A673 (cell line): ENCODE results near the gene SYPL2. TPM values are rescaled to one million over a fixed set of nuclear protein-coding genes. Genes with fewer than 3 reads are reported as not detected.
A peak's percentile ranks its signal among the peaks of the same experiment; 100 is the strongest.

Experiments used
- BruUV-seq: library from RNA; stranded (reverse); fragments of 400-500 nt; replicated peaks from 2 replicates; lab custom pipeline; 2021; lab: Mats Ljungman, UMichigan
- CTCF ChIA-PET: fragments of 300-600 bp; sonication (Branson Sonifier 250); formaldehyde crosslinking; loops from one replicate; lab custom pipeline; 2022; ENCODE audit warnings: antibody characterized with exemption; lab: Charles Lee
- POLR2A ChIA-PET: fragments of 300-600 bp; sonication (Branson Sonifier 250); formaldehyde crosslinking; loops from one replicate; lab custom pipeline; 2022; ENCODE audit warnings: antibody characterized with exemption; ENCODE audit not compliant: low non-redundant PET; lab: Charles Lee
- DNase-seq: peaks from one replicate; pipeline ENCODE4 v3.0.0-alpha.2; 2015; ENCODE audit warnings: low spot score
- H3K27ac ChIP-seq: fragments of 200-600 bp; sonication (generic); 2 replicates; pipeline ENCODE4 v1.5.1; 2016; ENCODE audit warnings: mixed run types, low read depth, mild to moderate bottlenecking, mixed read lengths, antibody characterized with exemption, low read length; ENCODE audit not compliant: poor library complexity, severe bottlenecking
- H3K27me3 ChIP-seq: fragments of 200-600 bp; sonication (generic); replicated peaks from 2 replicates; pipeline ENCODE4 v1.6.1; 2017; ENCODE audit warnings: mixed run types, low read depth, mild to moderate bottlenecking, mixed read lengths, antibody characterized with exemption, low read length; ENCODE audit not compliant: insufficient read depth, poor library complexity
- H3K36me3 ChIP-seq: fragments of 200-600 bp; sonication (generic); 2 replicates; pipeline ENCODE4 v1.6.1; 2016; ENCODE audit warnings: mixed run types, mild to moderate bottlenecking, mixed read lengths, antibody characterized with exemption, low read length; ENCODE audit not compliant: insufficient read depth, poor library complexity, severe bottlenecking
- H3K4me1 ChIP-seq: fragments of 200-600 bp; sonication (generic); 2 replicates; pipeline ENCODE4 v1.6.1; 2017; ENCODE audit warnings: mixed run types, mild to moderate bottlenecking, mixed read lengths, antibody characterized with exemption, low read length; ENCODE audit not compliant: insufficient read depth, poor library complexity, severe bottlenecking
- H3K4me3 ChIP-seq: fragments of 200-600 bp; sonication (generic); 2 replicates; pipeline ENCODE4 v1.5.1; 2016; ENCODE audit warnings: low read depth, mixed run types, mild to moderate bottlenecking, mixed read lengths, low read length; ENCODE audit not compliant: poor library complexity, severe bottlenecking
- H3K9me3 ChIP-seq: fragments of 200-600 bp; sonication (generic); 2 replicates; pipeline ENCODE4 v1.6.1; 2016; ENCODE audit warnings: mixed run types, low read depth, mild to moderate bottlenecking, mixed read lengths, antibody characterized with exemption, low read length; ENCODE audit not compliant: poor library complexity, severe bottlenecking
- EZH2 ChIP-seq: fragments of 200-600 bp; sonication (generic); IDR thresholded peaks from 2 replicates; pipeline ENCODE4 v1.6.1; 2017; ENCODE audit warnings: borderline replicate concordance, low read depth, mild to moderate bottlenecking, mixed read lengths, antibody characterized with exemption, low read length; ENCODE audit not compliant: poor library complexity, severe bottlenecking
- intact Hi-C: fragments of 100-400 bp; cut with micrococcal nuclease; formaldehyde crosslinking; loops from one replicate; pipeline ENCODE4 v1.10.0; 2022; ENCODE audit not compliant: unreplicated experiment
- total RNA-seq: library from RNA; stranded (reverse); gene quantifications from 2 replicates; pipeline ENCODE4 v1.2.3, GENCODE V29; 2021
- TF ChIP-seq, protein P1 (sequence below): fragments of 300-800, 200-600 bp; sonication (generic); conservative IDR thresholded peaks from 2 replicates; pipeline ENCODE4 v1.5.1; 2017; ENCODE audit warnings: low read depth, mild to moderate bottlenecking, antibody characterized with exemption, low read length, moderate library complexity, mixed read lengths

Gene SYPL2
- total RNA-seq, 1 experiment from 2014 or later, result 0.13 TPM

DNA sequence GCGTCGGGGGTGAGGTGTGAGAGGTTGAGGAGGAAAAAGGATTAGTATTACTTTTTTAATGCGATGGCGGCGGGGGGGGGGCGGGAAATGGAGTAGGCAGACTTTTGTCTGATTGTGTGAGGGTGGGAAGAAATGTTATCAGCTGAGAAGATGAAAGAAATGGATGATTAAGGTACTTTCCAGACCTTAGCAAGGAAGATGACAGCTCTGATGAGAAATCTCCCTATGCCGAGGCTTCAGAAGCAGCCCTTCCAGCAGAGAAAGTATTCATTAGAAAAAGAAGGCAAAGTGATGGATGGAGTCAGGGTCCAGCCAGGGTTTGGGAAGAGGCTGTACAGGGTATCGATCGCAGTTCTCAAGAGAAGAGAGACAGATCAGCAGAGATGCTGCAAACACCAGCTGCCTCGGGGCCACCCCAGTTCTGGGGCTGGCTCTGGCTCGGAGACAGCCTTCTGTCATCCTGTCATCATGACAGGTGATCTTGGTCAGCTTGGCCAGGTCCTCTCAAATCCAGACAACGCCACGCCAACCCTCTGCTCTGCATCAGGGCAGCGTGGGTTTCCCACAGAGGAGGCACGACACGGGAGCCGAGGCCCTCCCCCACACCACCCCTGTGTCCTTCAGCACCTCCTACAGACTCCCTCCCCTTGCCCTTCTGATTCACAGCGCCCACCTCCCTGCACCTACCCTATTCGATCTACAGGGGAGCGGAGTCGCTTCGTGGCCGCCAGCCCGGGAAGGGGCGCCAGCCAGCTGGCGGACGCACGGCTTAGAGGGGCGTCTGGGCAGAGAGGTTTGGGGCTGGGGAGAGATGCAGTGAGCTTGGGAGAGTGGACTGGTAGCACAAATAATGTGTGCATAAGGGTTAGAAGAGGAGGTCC lies 16.7 kb downstream of the SYPL2 start:
- ChIA-PET POLR2A (no interaction called here), CTCF (interaction anchor here (0.6 kb wide), 2 partner anchors 47 to 218 kb away, joined by 3 to 5 read pairs; no protein-coding TSS in a partner anchor)
- Histone ChIP-seq H3K9me3 (no peaks in the 10 kb centered on the region), H3K36me3 (peaks cover 8% of the 10 kb centered on the region), H3K27me3 (peaks cover 18% of the 10 kb centered on the region), H3K27ac (no peak overlapping the region), H3K4me3 (peak overlapping the region; percentile 64), H3K4me1 (peaks cover 8% of the 10 kb centered on the region)
- intact Hi-C loops, result no loop called here
- TF ChIP-seq, protein P1, sequence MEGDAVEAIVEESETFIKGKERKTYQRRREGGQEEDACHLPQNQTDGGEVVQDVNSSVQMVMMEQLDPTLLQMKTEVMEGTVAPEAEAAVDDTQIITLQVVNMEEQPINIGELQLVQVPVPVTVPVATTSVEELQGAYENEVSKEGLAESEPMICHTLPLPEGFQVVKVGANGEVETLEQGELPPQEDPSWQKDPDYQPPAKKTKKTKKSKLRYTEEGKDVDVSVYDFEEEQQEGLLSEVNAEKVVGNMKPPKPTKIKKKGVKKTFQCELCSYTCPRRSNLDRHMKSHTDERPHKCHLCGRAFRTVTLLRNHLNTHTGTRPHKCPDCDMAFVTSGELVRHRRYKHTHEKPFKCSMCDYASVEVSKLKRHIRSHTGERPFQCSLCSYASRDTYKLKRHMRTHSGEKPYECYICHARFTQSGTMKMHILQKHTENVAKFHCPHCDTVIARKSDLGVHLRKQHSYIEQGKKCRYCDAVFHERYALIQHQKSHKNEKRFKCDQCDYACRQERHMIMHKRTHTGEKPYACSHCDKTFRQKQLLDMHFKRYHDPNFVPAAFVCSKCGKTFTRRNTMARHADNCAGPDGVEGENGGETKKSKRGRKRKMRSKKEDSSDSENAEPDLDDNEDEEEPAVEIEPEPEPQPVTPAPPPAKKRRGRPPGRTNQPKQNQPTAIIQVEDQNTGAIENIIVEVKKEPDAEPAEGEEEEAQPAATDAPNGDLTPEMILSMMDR, result peak; percentile 35; the same call in 1 of the 2 replicates
- no peak for TF ChIP-seq EZH2
- BruUV-seq, result no TSS peak
- DNase-seq, result no peak

DNA sequence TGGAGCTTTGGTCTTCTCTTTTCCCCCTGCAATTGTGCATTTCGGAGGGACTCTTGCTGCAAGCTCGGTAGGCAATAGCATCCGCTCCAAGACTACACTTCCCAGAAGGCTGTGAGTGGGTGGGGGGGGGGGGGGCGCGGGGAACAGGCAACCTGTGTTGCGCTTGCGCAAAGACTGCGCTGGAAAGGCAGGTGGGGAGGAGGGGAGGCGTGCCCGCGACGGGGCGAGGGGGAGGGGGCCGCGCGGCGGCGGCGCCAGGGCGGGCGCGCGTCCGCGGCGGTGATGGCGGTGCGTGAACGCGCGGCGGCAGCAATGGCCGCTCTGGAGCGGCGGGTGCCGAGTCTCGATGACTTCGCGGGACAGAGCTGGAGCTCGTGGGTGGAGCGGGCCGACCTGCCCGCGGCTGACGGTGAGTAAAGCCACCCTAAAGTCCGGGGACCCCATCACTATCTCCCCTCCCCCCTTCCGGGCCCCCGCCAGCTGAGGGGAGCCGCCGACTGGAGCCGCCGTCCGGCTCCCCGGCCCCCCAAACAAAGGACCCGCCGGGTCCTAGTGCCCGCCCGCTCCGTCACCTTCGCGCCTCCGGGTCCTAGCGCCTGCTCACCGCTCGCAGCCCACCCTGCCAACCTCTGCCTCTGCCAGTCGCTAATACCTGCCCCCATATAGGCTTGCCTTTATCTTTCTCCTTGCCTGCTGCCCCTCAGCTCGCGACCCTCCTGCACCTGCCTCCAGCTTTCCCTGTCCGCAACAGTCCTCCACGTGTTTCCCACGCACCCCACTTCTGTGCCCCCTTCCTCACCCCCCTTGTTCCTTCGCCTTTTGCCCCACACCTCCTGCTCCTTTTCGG lies 17.5 kb downstream of the SYPL2 start, which contains the start of gene ATXN7L2:
Gene ATXN7L2 (plus strand): TSS at position 234 of the 847 bp plus-strand sequence. CDS start 49 bp downstream, at position 283.
- Histone ChIP-seq H3K4me1 (peaks cover 8% of the 10 kb centered on the region), H3K27ac (peak within 1 kb of the TSS; percentile 98), H3K4me3 (peak within 1 kb of the TSS; percentile 64), H3K27me3 (peaks cover 9% of the 10 kb centered on the region), H3K9me3 (no peaks in the 10 kb centered on the region), H3K36me3 (peaks cover 13% of the 10 kb centered on the region)
- peak; percentile 96 for DNase-seq
- POLR2A ChIA-PET, result no interaction called here
- CTCF ChIA-PET, result interaction anchor here (0.6 kb wide), 1 partner anchor 46 kb away, joined by 5 read pairs; no protein-coding TSS in a partner anchor
- TF ChIP-seq EZH2, result no peak
- TF ChIP-seq, protein P1, result no peak
- intact Hi-C loops, result no loop called here
- no TSS peak for BruUV-seq

DNA sequence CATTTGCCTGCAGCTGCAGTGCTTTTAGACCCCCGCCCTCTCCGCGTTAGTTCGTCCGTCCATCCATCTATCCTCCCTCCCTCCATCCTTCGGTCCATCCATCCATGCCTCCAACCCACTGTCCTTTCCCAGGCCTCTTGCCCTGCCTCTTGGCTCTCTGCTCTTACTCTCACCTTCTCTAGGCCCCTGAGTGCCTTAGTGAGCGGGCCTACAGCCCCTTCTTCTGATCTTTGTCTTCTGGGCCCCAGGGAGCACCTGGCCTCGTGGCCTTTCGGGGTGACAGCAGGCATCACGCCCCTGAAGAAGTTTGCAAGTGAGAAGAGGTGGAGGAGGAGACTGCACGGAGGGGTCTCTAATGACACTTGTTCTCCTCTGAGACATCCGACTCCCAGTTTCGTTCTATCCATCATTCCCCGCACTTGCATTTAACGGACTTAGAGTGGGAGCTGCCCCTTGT lies 18.2 kb downstream of the SYPL2 start:
- POLR2A ChIA-PET, result no interaction called here
- Histone ChIP-seq H3K36me3 (peaks cover 19% of the 10 kb centered on the region), H3K4me3 (peak overlapping the region; percentile 64), H3K9me3 (no peaks in the 10 kb centered on the region), H3K27ac (peak overlapping the region; percentile 98), H3K4me1 (peaks cover 8% of the 10 kb centered on the region), H3K27me3 (peaks cover 6% of the 10 kb centered on the region)
- TSS peak; percentile 82 for BruUV-seq
- peak; percentile 31 for DNase-seq
- intact Hi-C loops, result no loop called here
- TF ChIP-seq EZH2, result no peak
- TF ChIP-seq, protein P1, result no peak
- CTCF ChIA-PET, result interaction anchor here (1.7 kb wide), 1 partner anchor 10 kb away, joined by 5 read pairs; the partner anchor contains the start of gene CYB561D1
